Choroid plexus epithelial cell (primary cell): ENCODE data around the gene ZSCAN9.
A peak's percentile ranks its signal among the peaks of the same experiment; 100 is the strongest.

ENCODE experiments used
- DNase-seq: peaks from one replicate; pipeline ENCODE4 v3.0.0-alpha.2; 2010; ENCODE audit warnings: low read depth
- H3K4me3 ChIP-seq: 2 replicates; pipeline ENCODE4 v1.5.1; 2011; ENCODE audit warnings: low read depth, mild to moderate bottlenecking, control low read depth, low read length, moderate library complexity
- CTCF ChIP-seq: conservative IDR thresholded peaks from 2 replicates; pipeline ENCODE4 v1.5.1; 2011; ENCODE audit warnings: low read depth, mild to moderate bottlenecking, control low read depth, inconsistent platforms, low read length, moderate library complexity

ZSCAN9 gene

GRCh38 chr6:28252009-28252975 is 27.2 kb downstream of the ZSCAN9 start, which contains the start of gene ZKSCAN4:
Gene ZKSCAN4 (minus strand): TSS chr6:28252269. CDS start chr6:28251980, 289 bp downstream.
- H3K4me3 ChIP-seq, result peak within 1 kb of the TSS; percentile 87
- peak; percentile 96 for DNase-seq
- TF ChIP-seq CTCF, result no peak

- TF ChIP-seq CTCF, result no peak
- no peak overlapping the region for H3K4me3 ChIP-seq
- no peak for DNase-seq
These were observed 29.0 kb downstream of the ZSCAN9 start for GRCh38 chr6:28254121-28254519.

GRCh38 chr6:28257042-28257441 is 32.0 kb downstream of the ZSCAN9 start:
- DNase-seq, result no peak
- no peak overlapping the region for H3K4me3 ChIP-seq
- no peak for TF ChIP-seq CTCF

GRCh38 chr6:28258877-28259777 is 34.1 kb downstream of the ZSCAN9 start, which contains the start of gene NKAPL:
Gene NKAPL (plus strand): TSS chr6:28259297. CDS start chr6:28259372, 75 bp downstream.
- peak within 1 kb of the TSS; percentile 56 for H3K4me3 ChIP-seq
- TF ChIP-seq CTCF, result no peak
- peak; percentile 89 for DNase-seq

GRCh38 chr6:28263922-28264321 is 38.8 kb downstream of the ZSCAN9 start:
- H3K4me3 ChIP-seq, result no peak overlapping the region
- peak; percentile 5 for DNase-seq
- no peak for TF ChIP-seq CTCF

- DNase-seq, result no peak
- TF ChIP-seq CTCF, result no peak
- H3K4me3 ChIP-seq, result no peak overlapping the region
These were observed 39.8 kb downstream of the ZSCAN9 start for GRCh38 chr6:28264834-28265401.
